ENCODE measurements around the gene TNFRSF1B.
A peak's percentile ranks its signal among the peaks of the same experiment; 100 is the strongest.
"Not testable (repeated sequence)": the region's sequence is repeated elsewhere in the genome, so short reads cannot be mapped to it uniquely, and the experiment has no call there.

The TNFRSF1B gene

GRCh38 chr1:12206792-12207424, 40.1 kb downstream of the TNFRSF1B start:
- Mint-ChIP-seq H3K9me3 (no peaks in the 10 kb centered on the region), H3K4me3 (no peak overlapping the region), H3K36me3 (peaks cover 55 to 59% of the 10 kb centered on the region in 2 donors), H3K27ac (peak overlapping the region; percentile 83), H3K4me1 (peaks cover 52 to 70% of the 10 kb centered on the region in 2 donors), H3K27me3 (no peaks in the 10 kb centered on the region)
- ATAC-seq (replicated peaks) = no peak
- no peak for DNase-seq

GRCh38 chr1:12208271-12208670, 41.5 kb downstream of the TNFRSF1B start:
- Mint-ChIP-seq H3K27ac (peak overlapping the region; percentile 87), H3K9me3 (no peaks in the 10 kb centered on the region), H3K36me3 (peaks cover 47 to 48% of the 10 kb centered on the region in 2 donors), H3K4me3 (peak overlapping the region in 1 of 2 donors; percentile 22), H3K4me1 (peaks cover 44 to 60% of the 10 kb centered on the region in 2 donors), H3K27me3 (no peaks in the 10 kb centered on the region)
- DNase-seq (no peak), ATAC-seq (replicated peaks) (no peak)

- Mint-ChIP-seq H3K4me1 (peaks cover 40 to 53% of the 10 kb centered on the region in 2 donors), H3K9me3 (no peaks in the 10 kb centered on the region), H3K27ac (peak overlapping the region; percentile 87), H3K36me3 (peaks cover 40 to 42% of the 10 kb centered on the region in 2 donors), H3K4me3 (peak overlapping the region; percentile 32 to 47), H3K27me3 (no peaks in the 10 kb centered on the region)
- DNase-seq = peak; percentile 73
- peak; percentile 58 to 64 for ATAC-seq (replicated peaks)
Observed at GRCh38 chr1:12208764-12209494, 42.1 kb downstream of the TNFRSF1B start.

- H3K27ac Mint-ChIP-seq = peak overlapping the region; percentile 42
- peaks cover 34 to 48% of the 10 kb centered on the region in 2 donors for H3K4me1 Mint-ChIP-seq
- H3K27me3 Mint-ChIP-seq = peaks cover 1 to 2% of the 10 kb centered on the region in 2 donors
- ATAC-seq (replicated peaks) (no peak), DNase-seq (no peak)
- peaks cover 35 to 36% of the 10 kb centered on the region in 2 donors for H3K36me3 Mint-ChIP-seq
- no peaks in the 10 kb centered on the region for H3K9me3 Mint-ChIP-seq
- peak overlapping the region in 1 of 2 donors; percentile 47 for H3K4me3 Mint-ChIP-seq
Observed at GRCh38 chr1:12209495-12209832, 42.7 kb downstream of the TNFRSF1B start.

- Mint-ChIP-seq H3K27me3 (peaks cover 10 to 22% of the 10 kb centered on the region in 2 donors), H3K27ac (peak overlapping the region; percentile 42), H3K36me3 (peaks cover 2 to 4% of the 10 kb centered on the region in 2 donors), H3K4me1 (peaks cover 4 to 12% of the 10 kb centered on the region in 2 donors), H3K9me3 (peaks cover 0 to 2% of the 10 kb centered on the region in 2 donors), H3K4me3 (no peak overlapping the region)
- ATAC-seq (replicated peaks) (no peak), DNase-seq (no peak)
Observed at GRCh38 chr1:12215118-12215961, 48.5 kb downstream of the TNFRSF1B start.

GRCh38 chr1:12219800-12220199, 53.0 kb downstream of the TNFRSF1B start:
- no peak overlapping the region for H3K27ac Mint-ChIP-seq
- peaks cover 9 to 14% of the 10 kb centered on the region in 2 donors for H3K9me3 Mint-ChIP-seq
- no peak for ATAC-seq (replicated peaks)
- no peaks in the 10 kb centered on the region for H3K4me1 Mint-ChIP-seq
- no peak for DNase-seq
- peaks cover 10 to 19% of the 10 kb centered on the region in 2 donors for H3K36me3 Mint-ChIP-seq
- no peak overlapping the region for H3K4me3 Mint-ChIP-seq
- peaks cover 11 to 32% of the 10 kb centered on the region in 2 donors for H3K27me3 Mint-ChIP-seq

GRCh38 chr1:12220890-12221289, 54.1 kb downstream of the TNFRSF1B start:
- DNase-seq (no peak), ATAC-seq (replicated peaks) (no peak)
- peaks cover 10 to 19% of the 10 kb centered on the region in 2 donors for H3K36me3 Mint-ChIP-seq
- peaks cover 10 to 30% of the 10 kb centered on the region in 2 donors for H3K27me3 Mint-ChIP-seq
- peaks cover 9 to 14% of the 10 kb centered on the region in 2 donors for H3K9me3 Mint-ChIP-seq
- H3K4me3 Mint-ChIP-seq = no peak overlapping the region
- no peak overlapping the region for H3K27ac Mint-ChIP-seq
- H3K4me1 Mint-ChIP-seq = no peaks in the 10 kb centered on the region

GRCh38 chr1:12222700-12223099, 55.9 kb downstream of the TNFRSF1B start:
- Mint-ChIP-seq H3K36me3 (peaks cover 10 to 15% of the 10 kb centered on the region in 2 donors), H3K27me3 (peaks cover 6 to 18% of the 10 kb centered on the region in 2 donors), H3K9me3 (peaks cover 9 to 12% of the 10 kb centered on the region in 2 donors)
- not testable (repeated sequence) for H3K4me3 Mint-ChIP-seq; ATAC-seq (replicated peaks); H3K27ac Mint-ChIP-seq; DNase-seq; H3K4me1 Mint-ChIP-seq

GRCh38 chr1:12224092-12224491, 57.3 kb downstream of the TNFRSF1B start:
- not testable (repeated sequence) for ATAC-seq (replicated peaks); H3K27ac Mint-ChIP-seq; H3K4me3 Mint-ChIP-seq; DNase-seq; H3K4me1 Mint-ChIP-seq
- peaks cover 5 to 16% of the 10 kb centered on the region in 2 donors for H3K27me3 Mint-ChIP-seq
- H3K36me3 Mint-ChIP-seq = peaks cover 10 to 15% of the 10 kb centered on the region in 2 donors
- H3K9me3 Mint-ChIP-seq = peaks cover 9 to 12% of the 10 kb centered on the region in 2 donors

GRCh38 chr1:12228979-12229378, 62.2 kb downstream of the TNFRSF1B start:
- no peak for ATAC-seq (replicated peaks)
- Mint-ChIP-seq H3K36me3 (peaks cover 2 to 3% of the 10 kb centered on the region in 2 donors), H3K9me3 (peaks cover 2 to 4% of the 10 kb centered on the region in 2 donors), H3K27ac (no peak overlapping the region), H3K4me3 (no peak overlapping the region), H3K4me1 (peaks cover 12 to 13% of the 10 kb centered on the region in 2 donors), H3K27me3 (peaks cover 0 to 4% of the 10 kb centered on the region in 2 donors)
- no peak for DNase-seq

GRCh38 chr1:12229386-12229834, 62.6 kb downstream of the TNFRSF1B start:
- H3K36me3 Mint-ChIP-seq = peaks cover 0 to 2% of the 10 kb centered on the region in 2 donors
- no peak for DNase-seq
- no peaks in the 10 kb centered on the region for H3K27me3 Mint-ChIP-seq
- H3K4me1 Mint-ChIP-seq = peaks cover 12 to 13% of the 10 kb centered on the region in 2 donors
- peak; percentile 6 to 16 for ATAC-seq (replicated peaks)
- no peaks in the 10 kb centered on the region for H3K9me3 Mint-ChIP-seq
- H3K4me3 Mint-ChIP-seq = peak overlapping the region; percentile 56 to 59
- peak overlapping the region; percentile 83 for H3K27ac Mint-ChIP-seq

- H3K36me3 Mint-ChIP-seq = peaks cover 0 to 4% of the 10 kb centered on the region in 2 donors
- H3K27me3 Mint-ChIP-seq = no peaks in the 10 kb centered on the region
- peak within 1 kb of the TSS; percentile 83 for H3K27ac Mint-ChIP-seq
- peak within 1 kb of the TSS; percentile 86 to 90 for H3K4me3 Mint-ChIP-seq
- DNase-seq (peak; percentile 74), ATAC-seq (replicated peaks) (peak; percentile 93 to 95)
- H3K9me3 Mint-ChIP-seq = no peaks in the 10 kb centered on the region
- peaks cover 12 to 13% of the 10 kb centered on the region in 2 donors for H3K4me1 Mint-ChIP-seq
Observed at GRCh38 chr1:12229835-12230548, 63.2 kb downstream of the TNFRSF1B start, which contains the start of gene VPS13D. Gene VPS13D (plus strand): TSS chr1:12230030. CDS start chr1:12234267, 4,237 bp downstream.

GRCh38 chr1:12230549-12231275, 63.9 kb downstream of the TNFRSF1B start:
- H3K9me3 Mint-ChIP-seq = no peaks in the 10 kb centered on the region
- no peaks in the 10 kb centered on the region for H3K27me3 Mint-ChIP-seq
- ATAC-seq (replicated peaks) (peak; percentile 32 to 41), DNase-seq (no peak)
- H3K27ac Mint-ChIP-seq = peak overlapping the region; percentile 81
- peak overlapping the region; percentile 86 to 90 for H3K4me3 Mint-ChIP-seq
- H3K4me1 Mint-ChIP-seq = peaks cover 12 to 13% of the 10 kb centered on the region in 2 donors
- peaks cover 3 to 9% of the 10 kb centered on the region in 2 donors for H3K36me3 Mint-ChIP-seq
